ENCODE measurements around the gene KCNT1.

The KCNT1 gene

DNA sequence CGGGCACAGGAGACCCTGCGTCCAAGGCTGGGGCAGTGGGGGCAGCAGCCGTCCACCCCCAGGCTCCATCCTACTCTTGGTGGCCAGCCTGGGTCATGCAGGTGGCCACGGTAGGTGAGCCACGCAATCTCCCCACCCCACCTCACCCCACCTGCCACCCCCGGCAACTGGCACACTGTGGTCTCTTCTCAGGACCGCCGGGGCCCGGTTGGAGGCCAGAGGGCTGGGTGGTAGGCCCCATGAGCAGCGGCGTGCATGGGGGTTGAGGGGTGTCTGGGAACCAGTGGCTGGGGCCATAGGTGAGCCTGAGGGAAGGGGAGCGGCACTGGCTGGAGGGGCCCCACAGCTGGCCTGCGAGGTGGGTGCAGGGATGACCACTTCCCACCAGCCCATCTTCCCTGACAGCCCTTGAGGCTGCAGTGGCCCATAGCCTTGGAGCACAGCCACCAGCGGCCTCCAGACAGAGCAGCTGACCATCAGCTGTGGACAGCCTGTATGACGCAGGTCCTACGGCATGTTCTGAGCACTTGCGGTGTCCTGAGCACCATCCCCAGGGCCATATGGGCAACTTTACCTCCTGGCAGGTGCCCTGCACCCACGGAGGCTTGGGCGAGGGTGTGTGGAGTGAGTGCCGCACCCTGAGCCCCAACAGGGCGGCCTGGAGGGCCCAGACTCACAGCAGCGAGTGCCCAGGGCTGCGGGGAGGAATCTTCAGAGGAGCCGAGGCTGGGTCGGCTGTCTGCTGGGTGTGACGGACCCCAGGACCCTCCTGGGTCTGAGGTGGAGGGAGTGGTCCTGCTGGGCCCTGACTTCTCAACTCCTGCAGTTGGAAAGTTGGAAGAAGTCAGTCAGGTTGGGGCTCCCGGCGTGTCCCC, 47.4 kb downstream of the KCNT1 start:
- DNase-seq, result no peak

- no peak for DNase-seq
Observed at GRCh38 chr9:135750786-135751185, 48.8 kb downstream of the KCNT1 start.

DNA sequence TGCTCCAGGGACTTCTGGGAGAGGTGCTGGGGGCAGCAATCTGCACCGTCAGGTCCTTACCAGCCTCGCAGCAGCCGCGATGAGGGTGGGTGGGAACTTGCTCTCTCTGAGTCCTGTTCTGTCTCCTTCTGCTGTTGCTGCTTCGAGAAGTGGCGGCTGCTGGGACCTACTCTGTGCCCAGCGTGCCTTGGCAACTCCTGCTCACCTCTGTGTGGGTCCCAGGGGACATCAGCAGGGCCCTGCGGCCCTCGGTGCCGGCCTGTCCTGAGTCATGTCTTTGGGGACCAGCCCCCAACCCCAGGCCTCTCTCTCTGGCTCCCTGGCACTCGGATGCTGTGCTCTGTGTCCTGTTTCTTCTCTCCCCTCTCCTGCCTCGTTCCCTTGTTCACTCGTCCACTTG, 49.5 kb downstream of the KCNT1 start:
- DNase-seq, result no peak

- no peak for DNase-seq
Observed at GRCh38 chr9:135752281-135753204, 50.6 kb downstream of the KCNT1 start.

- no peak for DNase-seq
Observed at GRCh38 chr9:135753391-135754105, 51.6 kb downstream of the KCNT1 start.

GRCh38 chr9:135756576-135756975, 54.6 kb downstream of the KCNT1 start:
- DNase-seq, result no peak

- no peak for DNase-seq
Observed at GRCh38 chr9:135757356-135757755, 55.4 kb downstream of the KCNT1 start.

- DNase-seq, result no peak
Observed at GRCh38 chr9:135758056-135758455, 56.1 kb downstream of the KCNT1 start.

DNA sequence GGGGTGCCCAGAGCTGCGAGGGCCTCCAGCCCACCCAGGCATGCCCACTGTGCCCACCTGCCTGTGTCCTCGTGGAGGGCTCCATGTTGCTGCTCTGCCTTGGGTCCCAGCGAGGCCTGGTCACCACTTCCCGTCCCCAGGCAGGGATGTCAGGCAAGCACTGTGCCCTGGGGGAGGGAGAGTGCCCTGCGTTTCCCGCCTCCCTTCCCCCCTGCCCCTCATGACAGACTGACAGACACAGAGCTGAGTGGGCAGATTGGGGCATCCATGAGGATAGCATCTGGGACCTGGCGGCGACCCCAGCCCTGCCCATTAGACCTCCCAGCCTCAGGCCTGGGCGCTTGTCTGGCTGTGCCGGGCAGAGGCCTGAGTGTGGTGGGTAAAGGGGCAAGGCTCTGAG, 56.9 kb downstream of the KCNT1 start:
- no peak for DNase-seq

GRCh38 chr9:135759676-135760300, 57.8 kb downstream of the KCNT1 start:
- DNase-seq, result no peak

DNA sequence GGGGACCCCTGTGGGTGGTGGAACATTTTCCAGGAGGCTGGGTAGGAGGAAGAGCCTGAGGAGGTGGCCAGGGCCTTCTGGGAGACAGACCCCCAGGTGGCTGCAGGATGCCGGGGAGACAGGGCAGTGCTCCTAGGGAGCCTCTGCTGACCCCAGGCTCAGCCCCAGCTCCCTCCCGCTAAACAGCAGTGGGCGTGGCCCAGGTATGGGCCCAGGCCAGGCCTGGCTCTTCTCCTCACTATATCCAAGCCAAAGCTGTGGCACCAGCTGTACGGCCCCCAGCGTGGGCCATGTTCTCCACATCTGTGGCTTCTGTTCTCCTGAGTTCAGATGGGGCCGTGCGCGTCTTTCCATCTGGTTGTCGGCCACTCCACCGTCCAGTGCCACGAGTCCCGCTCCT, 58.5 kb downstream of the KCNT1 start:
- no peak for DNase-seq

GRCh38 chr9:135761150-135761844, 59.3 kb downstream of the KCNT1 start:
- no peak for DNase-seq

- no peak for DNase-seq
Observed at GRCh38 chr9:135761845-135762168, 59.8 kb downstream of the KCNT1 start.

GRCh38 chr9:135762921-135763320, 60.9 kb downstream of the KCNT1 start:
- DNase-seq, result no peak

- DNase-seq, result no peak
Observed at GRCh38 chr9:135763716-135764446, 61.9 kb downstream of the KCNT1 start.

- no peak for DNase-seq
Observed at GRCh38 chr9:135764731-135765130, 62.7 kb downstream of the KCNT1 start.

- DNase-seq, result no peak
Observed at GRCh38 chr9:135765416-135765815, 63.4 kb downstream of the KCNT1 start.

DNA sequence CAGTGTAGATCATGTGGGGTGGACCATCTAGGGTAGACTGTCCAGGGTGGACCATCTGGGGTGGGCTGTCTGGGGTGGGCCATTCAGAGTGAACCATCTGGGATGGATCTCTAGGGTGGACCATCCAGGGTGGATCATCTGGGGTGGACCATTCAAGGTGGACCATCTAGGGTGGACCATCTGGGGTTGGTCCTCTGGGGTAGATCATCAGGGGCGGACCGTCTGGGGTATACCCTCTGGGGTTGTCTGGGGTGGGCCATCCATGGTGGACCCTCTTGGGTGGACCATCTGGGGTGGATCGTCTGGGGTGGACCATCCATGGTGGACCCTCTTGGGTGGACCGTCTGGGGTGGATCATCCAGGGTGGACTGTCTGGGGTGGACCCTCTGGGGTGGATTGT, 64.3 kb downstream of the KCNT1 start:
- DNase-seq, result no peak

- no peak for DNase-seq
Observed at GRCh38 chr9:135766707-135767106, 64.7 kb downstream of the KCNT1 start.

- no peak for DNase-seq
Observed at GRCh38 chr9:135768516-135769218, 66.7 kb downstream of the KCNT1 start.
